ENCODE data around the gene KIRREL3.

KIRREL3 gene

DNA sequence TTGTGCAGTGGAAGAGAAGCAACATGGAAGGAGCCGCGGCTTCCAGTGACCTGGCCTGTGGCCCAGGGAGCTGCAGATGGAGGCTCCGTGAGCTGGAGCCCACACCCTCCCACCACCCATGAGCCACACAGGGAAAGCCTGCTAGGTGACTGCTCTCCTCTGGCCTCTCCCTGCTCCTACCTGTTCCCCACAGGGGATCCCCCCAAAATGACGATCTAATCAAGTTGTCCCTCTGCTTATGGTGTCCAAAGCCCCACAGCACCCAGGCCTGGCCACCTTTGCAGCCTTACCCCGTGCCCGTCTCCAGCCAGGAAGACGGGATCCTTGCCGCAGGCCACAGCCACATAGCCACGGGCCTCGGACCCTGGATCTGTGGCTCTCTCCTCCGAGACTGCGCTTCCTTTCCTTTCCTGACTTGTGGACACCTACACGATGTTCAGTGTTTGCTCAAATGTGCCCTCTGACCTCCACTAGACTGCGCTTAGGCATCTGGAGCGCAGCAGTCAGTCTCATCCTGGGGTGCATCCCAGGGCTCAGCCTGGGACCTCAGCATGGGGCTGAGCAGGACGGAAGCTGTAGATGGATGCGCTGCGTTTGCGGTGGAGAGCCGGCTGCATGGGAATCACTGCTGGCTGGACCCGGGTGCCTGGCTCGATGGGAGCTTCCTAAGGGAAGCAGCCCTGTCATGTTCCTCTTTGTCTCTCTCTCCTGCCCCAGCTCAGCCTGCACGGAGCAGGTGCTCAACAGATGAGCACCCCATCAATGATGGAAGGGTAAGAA is 511.8 kb downstream of the KIRREL3 start:
- no peak overlapping the region for H3K27ac ChIP-seq (ENCODE audit: low read length)
- H2AFZ ChIP-seq (ENCODE audit: low read depth, low read length) = no peak overlapping the region
- H3K27me3 ChIP-seq (ENCODE audit: low read depth, low read length) = 0 out of 2 replicates have a peak, but pooled peaks cover 3% of the 10 kb centered on the region
- no peaks in the 10 kb centered on the region for H3K9me3 ChIP-seq (ENCODE audit: insufficient read depth, low read length)
- TF ChIP-seq EZH2phosphoT487 (IDR thresholded peaks at IDR 0.05; ENCODE audit: low read depth) = no peak
- TF ChIP-seq, protein P1, sequence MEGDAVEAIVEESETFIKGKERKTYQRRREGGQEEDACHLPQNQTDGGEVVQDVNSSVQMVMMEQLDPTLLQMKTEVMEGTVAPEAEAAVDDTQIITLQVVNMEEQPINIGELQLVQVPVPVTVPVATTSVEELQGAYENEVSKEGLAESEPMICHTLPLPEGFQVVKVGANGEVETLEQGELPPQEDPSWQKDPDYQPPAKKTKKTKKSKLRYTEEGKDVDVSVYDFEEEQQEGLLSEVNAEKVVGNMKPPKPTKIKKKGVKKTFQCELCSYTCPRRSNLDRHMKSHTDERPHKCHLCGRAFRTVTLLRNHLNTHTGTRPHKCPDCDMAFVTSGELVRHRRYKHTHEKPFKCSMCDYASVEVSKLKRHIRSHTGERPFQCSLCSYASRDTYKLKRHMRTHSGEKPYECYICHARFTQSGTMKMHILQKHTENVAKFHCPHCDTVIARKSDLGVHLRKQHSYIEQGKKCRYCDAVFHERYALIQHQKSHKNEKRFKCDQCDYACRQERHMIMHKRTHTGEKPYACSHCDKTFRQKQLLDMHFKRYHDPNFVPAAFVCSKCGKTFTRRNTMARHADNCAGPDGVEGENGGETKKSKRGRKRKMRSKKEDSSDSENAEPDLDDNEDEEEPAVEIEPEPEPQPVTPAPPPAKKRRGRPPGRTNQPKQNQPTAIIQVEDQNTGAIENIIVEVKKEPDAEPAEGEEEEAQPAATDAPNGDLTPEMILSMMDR (IDR thresholded peaks at IDR 0.05; ENCODE audit: low read depth, low read length) = no peak
- H3K4me1 ChIP-seq (ENCODE audit: low read length) = peaks cover 16% of the 10 kb centered on the region
- H4K20me1 ChIP-seq (ENCODE audit: insufficient read depth, low read length) = no peaks in the 10 kb centered on the region
- no peak overlapping the region for H3K9ac ChIP-seq (ENCODE audit: low read length)
- no peak overlapping the region for H3K4me3 ChIP-seq (ENCODE audit: low read length)
- H3K79me2 ChIP-seq (ENCODE audit: low read length) = no peaks in the 10 kb centered on the region
- no peaks in the 10 kb centered on the region for H3K36me3 ChIP-seq (replicated peaks; ENCODE audit: low read depth, low read length)
- no peak overlapping the region for H3K4me2 ChIP-seq (ENCODE audit: low read length)

DNA sequence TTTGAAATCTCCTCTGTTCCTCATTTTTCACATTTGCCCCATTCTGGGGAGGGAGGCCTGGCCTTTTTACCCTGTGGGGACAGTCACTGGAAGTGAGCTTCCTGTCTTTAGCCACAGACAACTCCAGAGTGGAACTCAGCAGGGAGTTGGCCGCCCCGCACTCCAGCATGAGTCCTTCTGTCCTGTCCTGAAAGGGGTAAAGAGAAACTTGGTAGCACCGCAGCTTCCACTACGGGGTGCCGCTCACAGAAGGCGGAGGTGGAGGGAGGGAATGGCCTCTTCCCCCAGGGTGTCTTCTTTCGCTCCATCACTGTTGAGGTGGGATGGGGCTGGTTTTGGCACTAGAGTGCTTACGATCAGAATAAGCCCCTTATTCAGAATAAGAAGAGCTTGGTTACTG is 512.9 kb downstream of the KIRREL3 start:
- Histone ChIP-seq H3K4me3 (ENCODE audit: low read length) (no peak overlapping the region), H2AFZ (ENCODE audit: low read depth, low read length) (no peak overlapping the region), H3K4me1 (ENCODE audit: low read length) (peaks cover 16% of the 10 kb centered on the region), H3K4me2 (ENCODE audit: low read length) (no peak overlapping the region), H3K27ac (ENCODE audit: low read length) (no peak overlapping the region), H4K20me1 (ENCODE audit: insufficient read depth, low read length) (no peaks in the 10 kb centered on the region), H3K9ac (ENCODE audit: low read length) (no peak overlapping the region), H3K36me3 (replicated peaks; ENCODE audit: low read depth, low read length) (no peaks in the 10 kb centered on the region), H3K9me3 (ENCODE audit: insufficient read depth, low read length) (no peaks in the 10 kb centered on the region), H3K27me3 (ENCODE audit: low read depth, low read length) (0 out of 2 replicates have a peak, but pooled peaks cover 3% of the 10 kb centered on the region), H3K79me2 (ENCODE audit: low read length) (no peaks in the 10 kb centered on the region)
- no peak for TF ChIP-seq EZH2phosphoT487 (IDR thresholded peaks at IDR 0.05; ENCODE audit: low read depth)
- TF ChIP-seq, protein P1 (IDR thresholded peaks at IDR 0.05; ENCODE audit: low read depth, low read length) = no peak

DNA sequence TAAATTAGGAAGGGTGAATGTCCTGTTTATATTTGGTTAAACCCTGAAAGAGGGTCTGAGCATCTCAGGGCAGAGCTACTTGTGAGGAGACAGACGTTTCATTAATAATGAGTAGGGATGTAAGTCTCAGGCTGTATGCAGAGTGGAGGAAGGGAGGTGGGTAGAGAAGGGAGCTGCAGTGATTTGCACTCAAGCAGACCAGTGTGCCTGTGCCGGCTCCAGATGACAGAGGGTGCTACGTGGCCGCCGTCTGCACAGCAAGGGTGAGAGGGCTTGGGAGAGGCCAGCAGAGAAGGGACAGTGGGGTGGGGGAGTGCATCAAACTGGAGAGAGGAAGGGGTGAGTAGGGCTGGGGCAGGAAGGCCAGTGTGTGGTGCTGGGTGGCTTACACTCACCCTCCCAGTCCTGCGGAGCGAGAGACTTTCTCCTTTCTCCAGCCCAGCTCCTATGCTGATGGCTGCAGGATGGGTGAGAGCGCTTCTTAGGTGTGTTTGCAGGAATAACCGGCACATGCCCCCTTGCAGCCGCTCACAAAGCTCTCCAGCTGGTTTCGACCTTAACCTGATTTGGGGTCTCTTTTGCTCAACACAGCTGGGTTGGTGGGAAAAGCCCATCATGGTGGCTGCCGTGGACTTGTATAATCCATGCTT is 514.5 kb downstream of the KIRREL3 start:
- Histone ChIP-seq H3K9me3 (ENCODE audit: insufficient read depth, low read length) (no peaks in the 10 kb centered on the region), H2AFZ (ENCODE audit: low read depth, low read length) (no peak overlapping the region), H3K4me3 (ENCODE audit: low read length) (no peak overlapping the region), H3K36me3 (replicated peaks; ENCODE audit: low read depth, low read length) (no peaks in the 10 kb centered on the region), H3K27me3 (ENCODE audit: low read depth, low read length) (0 out of 2 replicates have a peak, but pooled peaks cover 3% of the 10 kb centered on the region), H3K4me2 (ENCODE audit: low read length) (no peak overlapping the region), H3K27ac (ENCODE audit: low read length) (no peak overlapping the region), H3K79me2 (ENCODE audit: low read length) (no peaks in the 10 kb centered on the region), H3K9ac (ENCODE audit: low read length) (no peak overlapping the region), H4K20me1 (ENCODE audit: insufficient read depth, low read length) (no peaks in the 10 kb centered on the region), H3K4me1 (ENCODE audit: low read length) (peaks cover 16% of the 10 kb centered on the region)
- no peak for TF ChIP-seq EZH2phosphoT487 (IDR thresholded peaks at IDR 0.05; ENCODE audit: low read depth)

DNA sequence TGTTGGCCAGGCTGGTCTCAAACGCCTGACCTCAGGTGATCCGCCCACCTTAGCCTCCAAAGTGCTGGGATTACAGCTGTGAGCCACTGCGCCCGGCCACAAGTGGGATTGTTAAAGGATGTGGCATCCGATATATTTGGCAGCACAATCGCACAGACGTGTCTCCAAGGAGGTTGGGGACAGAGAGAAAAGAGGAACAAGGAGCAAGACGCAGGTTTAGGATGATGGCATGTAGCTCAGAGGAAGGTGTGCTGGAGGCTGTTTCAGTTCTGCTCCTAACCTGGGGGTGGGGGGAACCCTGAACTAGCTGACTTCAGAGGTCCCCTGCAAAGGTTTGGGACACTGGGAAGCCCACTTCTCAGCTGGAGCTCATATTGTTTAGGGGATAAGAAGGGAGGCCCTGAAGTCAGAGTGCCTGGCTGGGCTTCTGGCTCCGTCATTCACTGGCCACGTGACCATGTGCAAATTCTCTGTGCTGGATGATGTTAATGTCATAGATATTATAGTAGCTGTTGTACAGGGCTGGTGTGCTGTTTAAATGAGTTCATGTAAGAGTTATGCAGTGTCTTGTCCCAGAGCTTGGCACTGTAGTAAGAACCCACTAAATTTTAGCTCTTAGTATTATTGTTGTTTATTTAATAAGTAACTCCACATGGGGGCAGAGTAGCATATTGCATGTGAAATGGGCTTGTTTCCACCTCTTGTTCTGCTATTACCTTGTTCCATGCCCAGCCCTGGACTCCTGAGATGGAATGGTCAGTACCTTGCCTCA is 515.4 kb downstream of the KIRREL3 start:
- Histone ChIP-seq H3K79me2 (ENCODE audit: low read length) (no peaks in the 10 kb centered on the region), H2AFZ (ENCODE audit: low read depth, low read length) (peak overlapping the region; percentile 6; the same call in 1 of the 2 replicates), H3K4me2 (ENCODE audit: low read length) (peak overlapping the region; percentile 90), H3K4me3 (ENCODE audit: low read length) (peak overlapping the region; percentile 74), H4K20me1 (ENCODE audit: insufficient read depth, low read length) (no peaks in the 10 kb centered on the region), H3K9ac (ENCODE audit: low read length) (peak overlapping the region; percentile 28; the same call in 1 of the 2 replicates), H3K4me1 (ENCODE audit: low read length) (peaks cover 23% of the 10 kb centered on the region), H3K27ac (ENCODE audit: low read length) (no peak overlapping the region), H3K27me3 (ENCODE audit: low read depth, low read length) (0 out of 2 replicates have a peak, but pooled peaks cover 3% of the 10 kb centered on the region), H3K9me3 (ENCODE audit: insufficient read depth, low read length) (no peaks in the 10 kb centered on the region), H3K36me3 (replicated peaks; ENCODE audit: low read depth, low read length) (no peaks in the 10 kb centered on the region)
- no peak for TF ChIP-seq EZH2phosphoT487 (IDR thresholded peaks at IDR 0.05; ENCODE audit: low read depth)
- TF ChIP-seq, protein P1 (IDR thresholded peaks at IDR 0.05; ENCODE audit: low read depth, low read length) = peak; percentile 34
